GM19239 (cell line): ENCODE measurements around the gene NT5C3A.
"Not testable (repeated sequence)": the region's sequence is repeated elsewhere in the genome, so short reads cannot be mapped to it uniquely, and the experiment has no call there.

Experiments used
- DNase-seq: peaks from one replicate; pipeline ENCODE4 v3.0.0; 2011; ENCODE audit warnings: low spot score; ENCODE audit not compliant: insufficient read length
- FAIRE-seq: peaks from 2 replicates; lab custom pipeline; 2011; peaks lifted over from hg19 to GRCh38; lab: Jason Lieb, UNC

Gene NT5C3A

DNA sequence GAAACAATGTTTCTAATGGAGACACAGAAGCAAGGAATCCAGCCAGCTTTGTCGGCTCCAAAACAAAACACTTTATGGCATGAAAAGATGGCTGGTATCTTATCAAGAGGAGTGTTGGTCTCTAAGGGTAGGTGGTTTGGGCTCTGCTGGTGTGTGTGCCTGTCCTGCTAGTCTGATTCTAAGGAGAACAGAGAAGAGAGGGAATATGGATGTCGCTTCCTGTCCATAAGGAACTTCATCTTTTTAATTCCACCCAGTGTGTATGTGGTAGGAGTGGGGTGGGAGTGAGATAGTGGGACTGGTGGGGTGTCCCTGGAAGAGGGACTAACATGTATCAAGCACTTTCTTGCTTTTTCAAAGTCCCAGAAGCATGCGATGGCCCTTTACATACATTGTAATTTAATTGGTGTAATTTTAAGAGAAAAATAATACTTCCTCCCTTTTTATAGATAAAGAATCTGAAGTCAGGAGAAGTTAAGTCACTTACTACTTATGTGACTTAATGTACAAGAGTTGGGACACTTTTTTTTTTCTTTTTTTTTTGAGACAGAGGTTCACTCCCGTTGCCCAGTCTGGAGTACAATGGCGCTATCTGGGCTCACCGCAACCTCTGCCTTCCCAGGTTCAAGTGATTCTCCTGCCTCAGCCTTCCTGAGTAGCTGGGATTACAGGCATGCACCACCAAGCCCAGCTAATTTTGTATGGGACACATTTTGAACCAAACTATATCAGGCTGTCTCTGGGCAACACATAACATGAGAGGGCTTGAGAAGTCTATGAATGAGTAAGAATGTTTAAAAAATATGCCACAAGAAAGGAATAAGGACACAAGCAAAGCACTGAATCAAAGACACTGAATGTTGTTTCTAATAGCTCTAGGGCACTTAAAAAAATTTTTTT is 18.8 kb downstream of the NT5C3A start:
- no peak for DNase-seq
- no peak for FAIRE-seq

DNA sequence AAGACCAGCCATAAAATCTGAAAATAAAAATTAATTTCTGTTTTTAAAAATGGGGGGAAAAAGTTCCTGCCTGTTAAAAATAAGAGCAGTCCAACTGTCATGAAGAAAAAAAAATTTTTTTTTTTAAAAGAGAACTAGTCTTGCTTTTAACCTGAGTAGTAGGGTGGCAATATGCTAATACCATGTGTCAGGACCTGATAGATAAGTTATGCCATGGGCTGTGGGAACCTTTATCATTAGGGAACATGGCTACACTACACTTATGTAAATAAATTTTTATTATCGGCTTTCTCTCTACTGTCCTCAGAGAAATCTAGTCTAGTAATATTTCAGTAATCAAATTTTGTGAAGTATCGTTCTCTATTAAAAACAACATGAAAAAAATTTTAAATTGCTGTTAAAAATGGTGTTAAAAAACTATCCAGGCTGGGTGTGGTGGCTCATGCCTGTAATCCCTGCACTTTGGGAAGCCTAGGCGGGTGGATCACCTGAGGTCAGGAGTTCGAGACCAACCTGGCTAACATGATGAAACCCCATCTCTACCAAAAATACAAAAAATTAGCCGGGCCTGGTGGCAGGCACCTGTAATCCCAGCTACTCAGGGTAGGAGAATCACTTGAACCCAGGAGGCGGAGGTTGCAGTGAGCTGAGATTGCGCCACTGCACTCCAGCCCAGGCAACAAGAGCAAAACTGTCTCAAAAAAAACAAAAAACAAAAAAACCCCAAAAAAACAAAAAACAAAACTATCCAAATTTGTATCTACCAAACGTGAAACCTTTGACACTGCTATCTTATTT is 20.7 kb downstream of the NT5C3A start:
- FAIRE-seq = no peak
- no peak for DNase-seq

DNA sequence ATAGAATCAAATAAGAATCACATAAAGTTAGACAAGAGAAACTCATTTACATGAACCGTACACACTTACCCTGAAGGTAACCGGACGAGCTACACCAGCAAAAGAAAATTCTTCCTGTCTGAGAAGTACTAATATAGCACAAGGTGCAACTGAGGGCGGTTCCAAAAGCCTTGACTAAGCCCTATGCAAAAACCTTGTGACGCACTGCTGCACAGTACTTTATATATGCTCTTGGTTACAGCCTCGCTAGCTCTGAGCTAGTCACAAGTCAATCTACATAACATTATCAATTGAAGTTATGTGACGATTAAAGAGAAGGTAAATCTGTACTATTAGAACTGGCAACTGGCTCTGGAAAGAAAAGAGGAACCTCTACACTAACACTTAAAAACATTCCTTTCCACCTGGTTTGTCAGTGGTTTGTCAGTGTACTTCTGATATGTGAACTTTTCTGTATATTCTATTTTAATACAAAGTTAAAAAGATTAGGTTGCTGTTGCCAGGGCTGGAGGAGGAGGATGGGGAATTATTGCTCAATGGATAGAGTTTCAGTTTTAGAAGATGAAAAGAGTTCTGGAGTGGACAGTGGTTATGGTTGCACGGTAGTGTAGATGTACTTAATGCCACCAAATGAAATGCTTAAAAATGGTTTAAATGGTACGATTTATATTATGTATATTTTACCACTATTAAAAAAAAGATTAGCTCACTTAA is 21.6 kb downstream of the NT5C3A start:
- peak; percentile 99 for FAIRE-seq

DNA sequence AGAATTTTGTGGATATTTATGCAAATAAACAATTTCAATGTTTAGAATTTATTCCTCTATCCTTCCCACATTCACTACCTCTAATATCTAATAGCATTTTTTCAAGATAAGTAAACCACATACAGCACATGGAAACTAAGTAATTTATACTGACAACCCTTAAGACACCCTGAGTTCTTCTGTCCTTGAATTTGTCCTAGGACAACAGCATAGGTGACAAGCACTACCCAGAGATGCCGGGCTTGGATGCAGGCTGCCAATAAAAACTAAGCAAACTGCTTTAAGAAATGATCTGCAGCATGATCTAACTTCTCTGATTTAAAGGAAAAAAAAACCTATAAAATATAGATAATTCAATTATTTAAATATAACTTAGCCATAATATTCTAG is 22.7 kb downstream of the NT5C3A start:
- DNase-seq = no peak
- FAIRE-seq = no peak

More for the DNA sequence above, 21.6 kb downstream of the NT5C3A start:
- peak; percentile 32 for DNase-seq

DNA sequence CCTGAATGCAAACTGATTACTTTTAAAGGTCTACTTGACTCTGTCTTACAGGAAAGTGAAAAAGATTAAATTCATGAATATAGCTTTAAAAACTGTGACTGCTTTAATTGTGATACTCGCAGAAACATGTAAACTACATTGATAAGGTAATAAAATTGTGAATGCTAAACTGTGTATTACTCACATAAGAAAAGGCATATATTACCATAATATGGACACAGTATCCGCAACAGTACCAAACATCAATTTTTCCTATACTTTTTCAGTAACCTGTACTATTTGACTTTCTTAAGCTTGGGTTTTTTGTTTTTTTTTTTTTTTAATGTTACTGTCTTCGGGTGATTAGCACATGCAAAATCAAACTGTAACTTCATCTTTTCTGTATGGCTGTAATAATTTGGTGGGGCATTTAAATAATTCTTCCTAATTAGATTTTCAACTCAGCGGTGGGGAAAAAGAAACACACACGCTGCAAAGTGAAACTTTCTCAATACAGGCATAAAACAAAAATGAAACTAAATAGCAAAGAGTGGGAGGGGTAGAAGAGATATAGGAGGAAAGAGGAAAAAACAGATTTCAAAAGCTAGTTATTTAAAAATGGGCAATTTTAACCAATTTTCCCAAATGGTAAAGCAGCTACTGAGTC is 23.2 kb downstream of the NT5C3A start:
- FAIRE-seq (peak; percentile 90), DNase-seq (peak; percentile 7)

DNA sequence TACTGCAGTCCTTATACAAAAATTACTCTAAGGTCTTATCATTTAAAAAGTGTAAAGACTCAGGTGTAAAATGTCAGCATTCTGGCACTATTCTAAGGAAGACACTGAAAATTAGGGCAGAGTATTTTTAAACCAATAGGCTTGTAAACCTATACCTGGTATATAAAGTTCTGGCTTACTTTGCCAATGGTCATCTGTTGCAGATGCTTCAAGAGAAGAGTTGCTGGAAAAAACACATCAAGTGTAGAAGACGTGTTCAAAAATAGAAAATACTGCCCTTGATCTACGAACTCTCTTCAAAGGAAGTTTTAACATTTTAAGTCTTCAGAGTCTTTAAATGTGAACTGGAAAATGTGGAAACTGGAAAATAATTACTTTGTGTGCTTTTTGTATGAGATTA is 23.9 kb downstream of the NT5C3A start:
- DNase-seq (no peak), FAIRE-seq (peak; percentile 63)

DNA sequence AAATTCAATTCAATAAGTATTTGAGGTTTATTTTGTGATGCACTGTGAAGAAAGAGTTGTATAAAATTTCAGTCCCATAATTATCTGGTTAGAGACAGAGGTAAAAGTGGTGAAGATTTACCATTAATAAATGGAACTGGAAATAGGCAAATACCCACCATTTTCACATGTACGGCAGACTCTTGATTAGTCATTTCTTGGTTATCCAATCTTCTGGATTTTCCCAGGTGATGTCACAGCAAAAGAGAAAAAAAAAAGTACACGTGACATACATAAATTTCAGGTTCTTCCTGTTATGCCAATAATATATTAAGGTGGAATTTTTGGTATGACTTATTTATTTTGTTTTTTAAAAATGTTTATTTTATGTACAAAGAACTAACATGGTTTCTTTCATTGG is 26.8 kb downstream of the NT5C3A start:
- no peak for DNase-seq
- peak; percentile 39 for FAIRE-seq

DNA sequence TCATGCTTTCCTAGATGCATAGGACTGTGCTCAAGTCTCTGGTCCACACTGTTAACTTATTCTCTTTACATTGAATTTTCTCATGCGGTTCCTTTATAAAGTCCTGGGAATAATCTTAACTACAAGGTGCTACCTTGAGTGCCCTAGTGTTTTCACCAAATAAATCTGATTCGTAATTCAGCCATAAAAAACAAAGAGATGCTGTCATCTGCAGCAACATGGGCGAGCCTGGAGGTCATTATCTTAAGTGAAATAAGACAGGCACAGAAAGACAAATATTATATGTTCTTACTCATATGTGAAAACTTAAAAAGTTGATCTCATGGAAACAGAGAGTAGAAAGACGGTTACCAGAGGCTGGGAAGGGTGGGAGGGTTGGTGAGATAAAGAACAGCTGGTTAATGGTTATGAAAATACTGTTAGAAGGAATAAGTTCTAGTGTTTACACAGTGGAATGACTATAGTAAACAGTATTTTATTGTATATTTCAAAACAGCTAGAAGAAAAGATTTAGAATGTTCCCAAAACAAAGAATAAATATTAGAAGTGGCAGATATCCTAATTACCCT is 38.3 kb downstream of the NT5C3A start:
- no peak for FAIRE-seq
- no peak for DNase-seq

DNA sequence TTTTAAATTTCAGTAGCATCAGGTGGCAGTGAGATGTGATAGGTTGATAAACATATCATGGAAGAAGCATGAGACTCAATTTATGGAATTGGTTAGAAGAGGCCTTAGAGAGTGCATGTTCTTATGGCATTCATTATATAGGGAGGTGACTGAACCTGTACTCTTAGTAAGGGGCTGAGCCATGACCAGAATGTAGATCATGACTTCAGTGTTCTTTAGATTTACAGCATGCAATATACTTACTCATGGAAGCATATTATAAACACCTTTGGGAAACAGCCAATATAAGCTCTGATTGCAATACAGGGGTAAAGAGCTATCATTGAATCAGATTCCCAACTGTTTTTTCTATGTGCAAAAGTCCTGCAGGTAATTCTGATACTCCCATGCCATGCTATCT is 50.2 kb downstream of the NT5C3A start:
- DNase-seq = no peak
- FAIRE-seq = no peak

DNA sequence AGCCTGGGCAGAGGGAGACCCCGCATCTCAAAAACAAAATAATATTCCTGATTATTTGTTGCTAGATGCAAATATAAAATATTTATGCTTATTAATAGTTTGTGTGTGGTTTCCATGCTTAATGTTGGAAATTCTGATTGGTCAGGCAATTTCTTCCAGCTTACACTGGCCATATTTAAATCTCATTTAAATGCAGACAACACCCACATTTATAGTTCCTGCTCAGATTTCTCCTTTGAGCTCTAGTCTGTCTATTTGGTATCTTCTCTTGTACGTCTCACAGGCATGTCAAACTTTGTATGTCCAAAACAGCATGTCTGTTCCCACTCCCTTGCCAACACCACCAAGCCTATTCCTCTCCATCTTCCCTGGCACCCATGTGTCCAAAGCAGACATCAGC is 52.8 kb downstream of the NT5C3A start:
- FAIRE-seq (no peak), DNase-seq (no peak)

DNA sequence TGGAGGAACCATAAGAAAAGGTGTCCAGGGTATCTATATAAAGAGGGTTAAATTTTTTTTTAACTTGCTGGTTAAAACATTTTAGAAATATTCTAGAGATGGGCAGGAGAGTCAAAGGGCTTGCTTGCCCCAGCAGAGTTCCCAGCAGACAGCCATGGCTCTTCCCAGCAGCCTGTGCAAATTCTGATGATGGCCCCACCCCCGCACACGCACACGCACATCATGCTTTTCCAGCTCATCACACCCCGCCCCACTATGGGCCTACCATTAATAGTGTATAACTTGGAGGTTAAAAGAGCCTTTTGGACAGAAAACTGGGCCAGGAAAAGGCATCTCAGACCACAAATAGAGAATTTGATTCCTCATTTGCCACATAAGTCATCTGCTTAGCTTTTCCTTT is 56.9 kb downstream of the NT5C3A start:
- not testable (repeated sequence) for DNase-seq, FAIRE-seq

DNA sequence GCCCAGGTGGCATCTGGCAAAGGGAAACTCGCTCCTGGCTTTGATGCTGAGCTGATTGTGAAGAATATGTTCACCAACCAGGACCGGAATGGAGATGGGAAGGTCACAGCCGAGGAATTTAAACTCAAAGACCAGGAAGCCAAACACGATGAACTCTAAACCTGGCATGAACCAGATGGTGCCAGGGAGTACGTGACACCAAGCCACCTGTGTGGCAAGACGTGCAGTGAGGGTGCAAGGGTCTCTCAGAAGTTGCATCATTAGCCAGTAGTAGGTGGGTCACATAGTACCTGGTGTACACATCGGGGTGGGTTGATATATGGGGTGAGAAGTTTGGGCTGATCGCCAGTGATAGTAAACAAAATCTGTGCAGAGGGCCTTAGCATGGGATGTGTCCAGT is 57.4 kb downstream of the NT5C3A start:
- not testable (repeated sequence) for DNase-seq

DNA sequence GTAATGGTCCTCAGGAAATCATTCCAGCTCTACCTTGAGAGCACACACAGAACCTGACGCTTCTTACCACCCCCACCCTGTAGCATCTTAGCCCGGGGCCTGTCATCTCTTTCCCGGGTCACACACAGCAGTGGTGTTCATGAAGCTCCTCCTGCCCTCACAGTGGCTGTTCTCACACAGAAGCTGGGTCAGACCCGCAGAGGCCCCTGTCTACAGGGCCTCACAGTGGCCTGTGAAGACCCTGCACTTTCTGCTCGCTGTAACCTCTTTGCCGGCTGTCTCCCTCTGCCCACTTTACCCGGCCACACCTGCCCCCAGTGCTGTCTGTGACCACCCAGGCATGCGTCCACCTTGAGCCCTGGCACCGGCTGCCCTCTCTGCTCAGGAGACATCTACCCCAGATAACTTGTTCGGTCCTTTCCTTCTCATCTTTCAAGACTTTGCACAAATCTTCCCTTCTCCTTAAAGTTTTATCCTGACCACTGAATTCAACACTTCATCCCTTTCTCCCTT is 58.4 kb downstream of the NT5C3A start:
- FAIRE-seq = peak; percentile 11

More for the DNA sequence above, 57.4 kb downstream of the NT5C3A start:
- FAIRE-seq = not testable (repeated sequence)

DNA sequence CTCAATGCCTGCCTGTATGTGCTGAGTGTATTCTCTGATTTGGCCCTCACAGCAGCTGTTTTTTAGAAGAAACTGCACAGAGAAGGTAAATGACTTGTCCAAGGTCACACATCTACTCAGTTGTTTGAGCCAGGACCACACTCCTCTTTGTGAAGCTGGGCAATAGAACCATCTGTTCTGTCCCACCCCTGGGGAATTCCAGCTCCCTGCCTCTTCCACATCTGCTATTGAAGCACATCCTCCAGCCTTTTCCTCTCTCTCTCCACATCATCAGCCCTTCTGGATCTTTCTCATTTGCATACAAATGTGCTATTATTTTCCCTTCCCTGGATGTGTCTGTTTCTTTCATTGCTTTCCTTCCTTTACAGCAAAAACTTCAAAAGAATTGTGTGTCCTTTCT is 59.5 kb downstream of the NT5C3A start:
- not testable (repeated sequence) for DNase-seq
- peak; percentile 39 for FAIRE-seq

More for the DNA sequence above, 58.4 kb downstream of the NT5C3A start:
- DNase-seq = not testable (repeated sequence)

DNA sequence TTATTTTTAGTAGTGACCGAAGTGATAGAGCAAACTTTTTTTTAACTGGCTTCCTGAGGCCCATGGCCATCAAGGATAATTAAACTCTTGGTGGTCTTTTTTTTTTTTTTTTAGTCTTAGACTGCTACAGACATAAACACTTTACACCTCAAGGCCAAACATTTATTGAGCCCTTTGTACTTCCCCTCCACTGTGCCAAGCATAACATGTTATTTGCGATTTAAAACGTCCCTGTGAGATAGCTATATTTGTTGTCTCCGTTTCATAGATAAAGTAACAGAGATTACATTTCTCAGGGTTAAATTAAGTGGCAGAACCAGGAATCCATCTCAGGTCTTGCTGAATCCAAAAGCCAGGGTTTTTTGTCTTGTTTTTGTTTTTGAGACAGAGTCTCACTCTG is 63.2 kb downstream of the NT5C3A start:
- not testable (repeated sequence) for FAIRE-seq, DNase-seq

DNA sequence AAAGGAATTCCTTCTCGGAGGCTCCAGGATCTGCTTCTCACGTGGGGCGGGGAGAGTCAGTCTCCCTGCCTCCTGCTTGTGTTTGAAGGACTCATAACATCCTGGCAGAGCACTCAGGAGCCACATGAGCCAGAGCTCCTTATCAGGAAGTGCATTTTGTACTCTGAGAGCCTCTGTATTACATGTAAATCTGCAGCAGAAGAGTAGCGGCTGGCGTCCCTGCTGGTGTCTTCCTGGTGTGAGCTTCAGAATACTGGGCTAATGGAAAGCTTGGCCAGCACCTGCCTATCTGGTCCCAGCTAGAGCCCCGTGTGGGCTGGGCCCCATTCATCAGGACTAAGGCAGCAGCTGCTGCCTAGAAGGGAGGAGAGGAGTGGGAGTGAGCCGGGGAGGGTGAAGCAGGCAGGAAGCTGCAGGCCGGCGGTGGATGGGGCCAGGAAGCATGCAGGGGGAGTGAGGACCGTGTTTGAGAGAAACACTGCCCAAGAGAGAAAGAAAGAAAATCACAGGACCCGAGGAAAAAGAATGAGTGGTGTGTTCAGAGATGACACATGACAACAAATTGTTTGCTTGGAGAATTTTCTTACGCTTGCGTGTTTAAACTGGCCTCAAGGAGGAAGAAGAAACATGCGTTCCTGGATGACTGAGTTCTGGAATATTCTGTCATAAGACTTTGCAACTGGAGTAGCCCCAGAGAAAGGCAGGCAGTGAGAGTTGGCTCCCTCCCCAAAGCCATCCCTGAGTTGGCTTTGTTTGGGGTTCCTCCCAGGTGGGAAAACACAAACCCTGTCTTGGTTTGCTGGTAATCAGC is 64.0 kb downstream of the NT5C3A start:
- not testable (repeated sequence) for DNase-seq, FAIRE-seq

DNA sequence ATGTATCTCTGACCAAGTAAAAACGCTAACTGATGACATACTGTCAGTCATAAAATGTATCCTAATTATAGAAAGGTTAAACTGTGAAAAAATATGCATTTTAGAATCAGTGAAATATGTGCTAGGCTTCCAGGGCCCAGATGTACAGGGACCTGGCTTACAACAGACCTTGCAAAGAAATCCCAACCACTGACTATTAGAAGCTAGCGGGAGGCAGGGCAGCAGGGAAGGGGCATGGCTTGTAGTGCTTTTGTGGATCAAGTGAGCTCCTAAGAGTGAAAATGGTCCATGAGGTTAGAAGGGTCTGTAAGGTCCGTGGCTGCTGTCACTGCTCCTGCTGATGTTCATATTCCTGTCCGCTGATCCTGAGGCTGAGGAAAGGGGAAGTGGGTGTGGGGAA is 64.6 kb downstream of the NT5C3A start:
- not testable (repeated sequence) for FAIRE-seq, DNase-seq

DNA sequence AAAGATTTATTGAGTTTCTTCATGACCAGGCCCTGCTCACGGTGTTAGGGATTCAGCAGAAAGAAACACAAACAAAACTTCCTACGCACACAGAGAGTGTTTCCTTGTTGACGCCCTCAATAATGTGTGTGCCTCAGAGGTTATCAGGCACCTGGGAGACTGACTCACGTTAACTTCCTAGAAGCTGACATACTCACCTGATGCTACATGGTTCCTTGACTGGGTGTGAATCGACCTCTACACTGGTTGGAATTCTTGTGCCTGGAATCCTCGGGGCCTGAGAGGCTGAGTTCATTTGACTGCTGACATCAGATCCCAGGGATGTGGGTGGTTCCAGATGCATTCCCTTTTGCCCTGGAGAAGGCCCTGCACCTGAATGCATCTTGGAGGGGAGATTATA is 69.8 kb downstream of the NT5C3A start:
- DNase-seq, FAIRE-seq: not testable (repeated sequence)
